Epithelial cell of prostate (primary cell): ENCODE measurements around the gene TAF5.
"Not testable (repeated sequence)": the region's sequence is repeated elsewhere in the genome, so short reads cannot be mapped to it uniquely, and the experiment has no call there.

ENCODE experiments used
- DNase-seq: peaks from one replicate; pipeline ENCODE4 v3.0.0-alpha.2; 2011; ENCODE audit warnings: low read depth, low spot score
- H3K27ac ChIP-seq: fragments of 450-650 bp; 2 replicates; pipeline ENCODE4 v1.5.1; 2017; ENCODE audit warnings: mild to moderate bottlenecking

Gene TAF5

GRCh38 chr10:103397191-103397825, 29.5 kb downstream of the TAF5 start:
- H3K27ac ChIP-seq, result peak overlapping the region; percentile 63
- DNase-seq, result no peak

GRCh38 chr10:103413564-103413963, 45.8 kb downstream of the TAF5 start:
- DNase-seq, result no peak
- H3K27ac ChIP-seq, result no peak overlapping the region

- DNase-seq, result no peak
- H3K27ac ChIP-seq, result no peak overlapping the region
Observed at GRCh38 chr10:103415581-103415980, 47.8 kb downstream of the TAF5 start.

- no peak for DNase-seq
- no peak overlapping the region for H3K27ac ChIP-seq
Observed at GRCh38 chr10:103416436-103417147, 48.8 kb downstream of the TAF5 start.

DNA sequence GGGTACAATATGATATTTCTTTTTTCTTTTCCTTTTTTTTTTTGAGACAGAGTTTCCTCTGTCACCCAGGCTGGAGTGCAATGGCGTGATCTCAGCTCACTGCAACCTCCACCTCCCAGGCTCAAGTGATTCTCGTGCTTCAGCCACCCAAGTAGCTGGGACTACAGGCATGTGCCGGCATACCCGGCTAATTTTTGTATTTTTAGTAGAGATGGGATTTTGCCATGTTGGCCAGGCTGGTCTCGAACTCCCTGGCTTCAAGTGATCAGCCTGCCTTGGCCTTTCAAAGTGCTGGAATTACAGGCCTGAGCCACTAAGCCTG, 49.3 kb downstream of the TAF5 start:
- not testable (repeated sequence) for DNase-seq, H3K27ac ChIP-seq

DNA sequence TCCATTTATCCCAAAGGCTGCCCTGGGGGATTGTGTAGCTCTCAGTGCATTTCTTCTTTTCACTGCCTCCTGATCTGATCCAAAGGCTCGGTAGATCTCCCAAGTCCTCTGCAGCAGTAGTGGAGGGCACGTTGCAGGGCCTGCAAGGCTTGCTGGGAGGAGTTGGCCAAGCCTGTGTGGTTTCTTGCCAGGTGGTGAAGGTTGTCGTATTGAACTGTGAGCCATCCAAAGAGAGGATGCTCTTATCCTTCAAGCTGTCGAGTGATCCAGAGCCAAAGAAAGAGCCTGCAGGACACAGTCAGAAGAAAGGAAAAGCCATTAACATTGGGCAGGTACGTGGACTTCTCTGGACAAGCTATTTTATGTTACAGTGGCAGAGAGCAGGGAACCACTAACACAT, 49.8 kb downstream of the TAF5 start:
- H3K27ac ChIP-seq, result no peak overlapping the region

DNA sequence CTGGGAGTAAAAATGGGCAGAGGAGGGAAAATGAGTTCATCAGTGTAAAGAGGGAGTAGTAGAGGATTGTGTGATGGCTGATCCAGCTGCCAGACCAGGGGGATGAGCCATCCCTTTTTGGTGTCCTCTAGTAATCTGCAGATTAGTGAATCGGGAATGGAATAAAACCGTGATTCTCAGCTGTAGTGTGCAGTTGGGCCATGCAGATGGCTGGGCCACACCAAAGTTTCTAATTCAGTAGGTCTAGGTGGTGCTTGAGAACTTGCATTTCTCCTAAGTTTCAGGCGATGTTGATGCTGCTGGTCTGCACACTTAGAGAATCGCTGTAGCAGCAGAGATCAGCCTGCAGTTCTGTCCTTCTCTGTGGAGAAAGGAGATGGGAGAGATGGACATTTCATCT, 51.3 kb downstream of the TAF5 start:
- no peak for DNase-seq
- H3K27ac ChIP-seq, result no peak overlapping the region

More for the DNA sequence above, 49.8 kb downstream of the TAF5 start:
- DNase-seq, result no peak

DNA sequence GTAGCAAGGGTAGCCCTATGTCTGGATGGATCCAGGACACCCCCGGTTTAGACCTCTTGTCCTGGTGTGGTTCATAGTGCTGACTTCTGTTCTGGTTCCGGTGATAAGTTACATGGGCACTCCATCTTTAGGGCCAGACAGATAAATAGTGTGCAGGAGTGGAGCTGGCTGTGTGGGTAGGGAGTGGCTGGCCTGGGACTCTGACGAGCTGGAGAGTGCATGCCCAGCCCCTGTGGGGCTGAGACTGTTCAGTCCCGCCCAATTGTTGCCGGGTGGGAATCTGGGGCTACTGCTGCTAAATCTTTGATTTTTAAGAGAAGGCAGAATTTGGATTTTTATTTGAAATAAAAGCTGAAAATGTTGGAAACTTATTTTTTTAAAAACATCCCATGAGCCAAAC, 56.0 kb downstream of the TAF5 start:
- no peak for DNase-seq
- no peak overlapping the region for H3K27ac ChIP-seq

DNA sequence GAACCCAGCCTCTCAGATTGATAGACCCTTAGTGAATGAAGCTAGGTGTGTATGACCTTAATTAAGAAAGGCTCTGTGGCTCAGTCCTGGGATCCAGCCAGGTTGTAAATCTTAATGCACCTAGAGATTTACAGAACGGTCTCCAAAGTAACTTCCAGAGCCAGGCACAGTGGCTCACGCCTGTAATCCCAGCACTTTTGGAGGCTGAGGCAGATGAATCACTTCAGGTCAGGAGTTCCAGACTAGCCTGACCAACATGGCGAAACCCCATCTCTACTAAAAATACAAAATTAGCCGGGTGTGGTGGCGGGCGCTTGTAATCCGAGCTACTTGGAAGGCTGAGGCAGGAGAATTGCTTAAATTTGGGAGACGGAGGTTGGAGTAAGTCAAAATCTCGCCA, 60.1 kb downstream of the TAF5 start:
- DNase-seq, result no peak
- no peak overlapping the region for H3K27ac ChIP-seq

GRCh38 chr10:103428989-103429643, 61.3 kb downstream of the TAF5 start:
- no peak overlapping the region for H3K27ac ChIP-seq
- DNase-seq, result no peak

DNA sequence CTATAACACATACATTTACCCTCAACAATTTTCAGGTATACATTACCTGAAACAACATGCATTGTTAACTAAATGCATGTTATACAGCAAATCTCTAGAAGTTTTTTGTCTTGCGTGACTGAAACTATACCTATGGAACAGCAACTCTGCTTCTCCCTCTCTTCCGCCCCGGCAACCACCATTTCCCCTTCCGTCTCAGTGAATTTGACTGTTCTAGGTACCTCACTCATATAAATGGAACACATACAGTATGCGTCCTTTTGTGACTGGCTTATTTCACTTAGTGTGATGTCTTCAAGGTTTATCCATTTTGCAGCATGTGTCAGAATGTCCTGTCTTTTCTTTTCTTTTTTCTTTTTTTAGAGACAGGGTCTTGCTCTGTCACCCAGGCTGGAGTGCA, 61.9 kb downstream of the TAF5 start:
- no peak overlapping the region for H3K27ac ChIP-seq
- DNase-seq, result no peak

DNA sequence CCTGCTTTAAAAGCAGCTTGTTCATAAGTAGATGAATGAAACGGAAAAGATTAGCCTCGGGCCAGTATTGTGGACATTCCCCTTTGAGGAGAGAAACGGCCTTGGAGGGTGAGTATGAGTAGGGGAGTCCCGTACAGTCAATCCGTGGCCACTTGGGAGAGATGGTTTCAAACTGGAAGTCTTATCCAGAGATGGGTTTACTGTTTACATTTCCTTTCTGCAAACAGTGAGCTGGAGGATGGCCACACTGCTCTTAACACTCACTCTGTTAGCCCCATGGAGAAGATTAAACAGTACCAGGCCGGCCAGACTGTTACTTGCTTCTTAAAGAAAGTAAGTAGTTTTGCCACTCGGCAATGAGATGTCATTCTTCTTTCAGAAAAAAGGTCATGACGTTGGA, 64.1 kb downstream of the TAF5 start:
- no peak for DNase-seq
- H3K27ac ChIP-seq, result no peak overlapping the region

DNA sequence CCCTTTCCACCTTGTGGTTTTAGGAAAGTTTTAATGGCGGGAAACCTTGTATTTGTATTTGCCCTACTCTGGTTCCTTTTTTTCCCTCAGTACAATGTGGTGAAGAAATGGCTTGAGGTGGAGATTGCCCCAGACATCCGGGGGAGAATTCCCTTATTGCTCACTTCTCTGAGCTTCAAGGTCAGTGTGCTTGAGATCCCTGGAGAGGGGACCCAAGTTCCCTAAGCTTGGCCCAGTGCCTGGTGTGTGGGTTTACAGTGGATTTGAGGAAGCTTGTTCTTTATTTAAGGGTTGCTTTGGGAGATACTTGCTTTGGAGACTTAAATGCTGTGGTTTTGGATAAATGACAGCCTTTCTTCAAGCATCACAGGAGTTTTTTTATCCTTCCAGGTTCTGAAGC, 66.1 kb downstream of the TAF5 start:
- no peak for DNase-seq
- H3K27ac ChIP-seq, result no peak overlapping the region
